Kidney capillary endothelial cell (primary cell): Measurements from ENCODE around the gene NACAD.

ENCODE experiments used
- DNase-seq: peaks from one replicate; pipeline ENCODE4 v3.0.0-alpha.2; 2018; ENCODE audit warnings: low spot score

Gene NACAD

GRCh38 chr7:45074528-45075354 lies 14.0 kb downstream of the NACAD start:
- DNase-seq, result no peak

- no peak for DNase-seq
These were observed 14.8 kb downstream of the NACAD start for GRCh38 chr7:45073786-45074527.

GRCh38 chr7:45073031-45073785 lies 15.6 kb downstream of the NACAD start:
- no peak for DNase-seq

- DNase-seq, result no peak
These were observed 16.4 kb downstream of the NACAD start for GRCh38 chr7:45072131-45073030.

GRCh38 chr7:45071528-45071927 lies 17.2 kb downstream of the NACAD start:
- DNase-seq, result no peak

GRCh38 chr7:45070254-45070642 lies 18.5 kb downstream of the NACAD start:
- no peak for DNase-seq

GRCh38 chr7:45069444-45070253 lies 19.1 kb downstream of the NACAD start:
- no peak for DNase-seq

GRCh38 chr7:45068236-45069023 lies 20.3 kb downstream of the NACAD start:
- no peak for DNase-seq

- no peak for DNase-seq
These were observed 21.2 kb downstream of the NACAD start for GRCh38 chr7:45067582-45067981.

- DNase-seq, result no peak
These were observed 22.4 kb downstream of the NACAD start for GRCh38 chr7:45066409-45066808.

GRCh38 chr7:45065031-45065995 lies 23.5 kb downstream of the NACAD start:
- no peak for DNase-seq

- no peak for DNase-seq
These were observed 24.6 kb downstream of the NACAD start for GRCh38 chr7:45064047-45064725.

- no peak for DNase-seq
These were observed 26.9 kb downstream of the NACAD start for GRCh38 chr7:45061806-45062425.

GRCh38 chr7:45061352-45061751 lies 27.4 kb downstream of the NACAD start:
- no peak for DNase-seq

- no peak for DNase-seq
These were observed 28.5 kb downstream of the NACAD start for GRCh38 chr7:45060295-45060694.

GRCh38 chr7:45057878-45058277 lies 30.9 kb downstream of the NACAD start:
- no peak for DNase-seq

GRCh38 chr7:45055594-45056219 lies 33.1 kb downstream of the NACAD start:
- DNase-seq, result no peak
